Smooth muscle cell (in vitro differentiated cells): Measurements from ENCODE around the gene OTUD1. TPM values are rescaled to one million over a fixed set of nuclear protein-coding genes. Genes with fewer than 3 reads are reported as not detected.
A peak's percentile ranks its signal among the peaks of the same experiment; 100 is the strongest.

Source experiments
- DNase-seq: peaks from one replicate; lab custom pipeline; 2025; ENCODE audit not compliant: unreplicated experiment; lab: John Stamatoyannopoulos, UW
- H2AFZ ChIP-seq: fragments of 200-600 bp; sonication (generic); 2 replicates; pipeline ENCODE4 v1.6.0; 2016; ENCODE audit warnings: antibody characterized with exemption, low read depth, mild to moderate bottlenecking
- H3F3A ChIP-seq: fragments of 200-600 bp; sonication (generic); 2 replicates; pipeline ENCODE4 v1.6.0; 2017; ENCODE audit warnings: antibody characterized with exemption, low read depth
- H3K27ac ChIP-seq: fragments of 200-600 bp; sonication (generic); 2 replicates; pipeline ENCODE4 v1.5.1; 2016; ENCODE audit warnings: low read depth, mild to moderate bottlenecking
- H3K27me3 ChIP-seq: fragments of 200-600 bp; sonication (generic); 2 replicates; pipeline ENCODE4 v1.6.1; 2016; ENCODE audit warnings: low read depth, mild to moderate bottlenecking
- H3K36me3 ChIP-seq: fragments of 200-600 bp; sonication (generic); 2 replicates; pipeline ENCODE4 v1.5.1; 2016; ENCODE audit warnings: low read depth
- H3K4me1 ChIP-seq: fragments of 200-600 bp; sonication (generic); 2 replicates; pipeline ENCODE4 v1.5.1; 2016; ENCODE audit warnings: low read depth
- H3K4me2 ChIP-seq: fragments of 200-600 bp; sonication (generic); 2 replicates; pipeline ENCODE4 v1.6.0; 2016; ENCODE audit warnings: mild to moderate bottlenecking
- H3K4me3 ChIP-seq: fragments of 200-600 bp; sonication (generic); 2 replicates; pipeline ENCODE4 v1.5.1; 2016; ENCODE audit warnings: mild to moderate bottlenecking
- H3K79me2 ChIP-seq: fragments of 200-600 bp; sonication (generic); 2 replicates; pipeline ENCODE4 v1.6.0; 2016; ENCODE audit warnings: low read depth, mild to moderate bottlenecking
- H3K9ac ChIP-seq: fragments of 200-600 bp; sonication (generic); 2 replicates; pipeline ENCODE4 v1.6.0; 2016; ENCODE audit warnings: low read depth
- H3K9me3 ChIP-seq: fragments of 200-600 bp; sonication (generic); replicated peaks from 2 replicates; pipeline ENCODE4 v1.5.1; 2016; ENCODE audit warnings: low read depth
- H4K20me1 ChIP-seq: fragments of 200-600 bp; sonication (generic); 2 replicates; pipeline ENCODE4 v1.6.0; 2016; ENCODE audit warnings: low read depth
- whole genome bisulfite sequencing: methylation state at CpG from one replicate; pipeline ENCODE4 v1.1.7; 2016; ENCODE audit warnings: low lambda C conversion rate; 5-methylcytosine and 5-hydroxymethylcytosine counted together
- polyA plus RNA-seq: library from polyadenylated mRNA; unstranded; fragments of >200 nt; fragmentation: Nextera tagmentation; extraction: Ambion mirVana; gene quantifications from 2 replicates; pipeline ENCODE4 v1.2.1, GENCODE V29; 2016
- total RNA-seq: library from RNA; depleted of rRNA; stranded (reverse); fragments of >200 nt; gene quantifications from 2 replicates; pipeline ENCODE4 v1.2.3, GENCODE V29; 2014
- TF ChIP-seq, protein P1 (sequence below): fragments of 200-600 bp; sonication (generic); IDR thresholded peaks from 2 replicates; pipeline ENCODE4 v1.5.1; 2017; ENCODE audit warnings: borderline replicate concordance, mild to moderate bottlenecking, antibody characterized with exemption; ENCODE audit not compliant: insufficient read depth, poor library complexity, severe bottlenecking

The OTUD1 gene
- total and polyA plus RNA-seq, 2 experiments from 2014 or later = 11.6 to 14.0 TPM

DNA sequence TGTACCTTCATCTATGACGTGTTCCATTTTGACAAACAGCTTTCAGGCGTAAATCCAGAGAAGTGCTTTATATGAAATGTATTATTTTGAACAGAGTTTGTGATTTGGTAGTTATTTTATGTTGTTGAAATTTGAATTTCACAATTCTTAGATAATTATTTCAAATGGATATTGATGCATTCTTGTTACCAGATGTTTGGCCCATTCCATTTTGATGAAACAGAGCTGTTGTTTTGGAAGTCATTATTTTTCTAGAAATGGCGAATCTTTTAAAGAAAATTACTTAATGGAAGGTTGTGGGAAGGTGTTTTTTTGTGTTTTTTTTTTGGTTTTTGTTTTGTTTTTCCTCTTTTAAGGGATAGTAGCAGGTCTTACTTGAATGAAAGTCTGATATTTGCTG is 2.4 kb downstream of the OTUD1 start:
- 94% methylated on average over 3 of the region's 3 CpGs for WGBS

GRCh38 chr10:23442936-23443335 is 4.1 kb downstream of the OTUD1 start:
- H3K9me3 ChIP-seq = no peaks in the 10 kb centered on the region
- 84% methylated on average over 2 of the region's 2 CpGs for WGBS
- no peak overlapping the region for H3K9ac ChIP-seq
- peaks cover 20% of the 10 kb centered on the region for H3K79me2 ChIP-seq
- peaks cover 33% of the 10 kb centered on the region for H4K20me1 ChIP-seq
- peaks cover 16% of the 10 kb centered on the region for H3K4me1 ChIP-seq
- TF ChIP-seq, protein P1, sequence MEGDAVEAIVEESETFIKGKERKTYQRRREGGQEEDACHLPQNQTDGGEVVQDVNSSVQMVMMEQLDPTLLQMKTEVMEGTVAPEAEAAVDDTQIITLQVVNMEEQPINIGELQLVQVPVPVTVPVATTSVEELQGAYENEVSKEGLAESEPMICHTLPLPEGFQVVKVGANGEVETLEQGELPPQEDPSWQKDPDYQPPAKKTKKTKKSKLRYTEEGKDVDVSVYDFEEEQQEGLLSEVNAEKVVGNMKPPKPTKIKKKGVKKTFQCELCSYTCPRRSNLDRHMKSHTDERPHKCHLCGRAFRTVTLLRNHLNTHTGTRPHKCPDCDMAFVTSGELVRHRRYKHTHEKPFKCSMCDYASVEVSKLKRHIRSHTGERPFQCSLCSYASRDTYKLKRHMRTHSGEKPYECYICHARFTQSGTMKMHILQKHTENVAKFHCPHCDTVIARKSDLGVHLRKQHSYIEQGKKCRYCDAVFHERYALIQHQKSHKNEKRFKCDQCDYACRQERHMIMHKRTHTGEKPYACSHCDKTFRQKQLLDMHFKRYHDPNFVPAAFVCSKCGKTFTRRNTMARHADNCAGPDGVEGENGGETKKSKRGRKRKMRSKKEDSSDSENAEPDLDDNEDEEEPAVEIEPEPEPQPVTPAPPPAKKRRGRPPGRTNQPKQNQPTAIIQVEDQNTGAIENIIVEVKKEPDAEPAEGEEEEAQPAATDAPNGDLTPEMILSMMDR = no peak
- no peak for DNase-seq
- no peak overlapping the region for H3K27ac ChIP-seq
- no peaks in the 10 kb centered on the region for H3K27me3 ChIP-seq
- no peaks in the 10 kb centered on the region for H3K36me3 ChIP-seq
- H3F3A ChIP-seq = no peaks in the 10 kb centered on the region
- no peak overlapping the region for H3K4me3 ChIP-seq
- no peak overlapping the region for H2AFZ ChIP-seq
- no peak overlapping the region for H3K4me2 ChIP-seq

More for the DNA sequence above, 2.4 kb downstream of the OTUD1 start:
- DNase-seq = no peak
- Histone ChIP-seq H3K4me3 (peak overlapping the region; percentile 84), H3K36me3 (no peaks in the 10 kb centered on the region), H3K9ac (no peak overlapping the region), H3K4me1 (peaks cover 16% of the 10 kb centered on the region), H3F3A (no peaks in the 10 kb centered on the region), H3K27me3 (no peaks in the 10 kb centered on the region), H4K20me1 (peaks cover 33% of the 10 kb centered on the region), H3K9me3 (no peaks in the 10 kb centered on the region), H2AFZ (no peak overlapping the region), H3K4me2 (peak overlapping the region; percentile 93), H3K79me2 (peaks cover 20% of the 10 kb centered on the region), H3K27ac (no peak overlapping the region)
- TF ChIP-seq, protein P1 = no peak

- no peak for DNase-seq
- Histone ChIP-seq H3K36me3 (no peaks in the 10 kb centered on the region), H3K9me3 (no peaks in the 10 kb centered on the region), H2AFZ (no peak overlapping the region), H3K79me2 (peaks cover 17% of the 10 kb centered on the region), H3K4me2 (no peak overlapping the region), H3K4me3 (no peak overlapping the region), H3K27me3 (no peaks in the 10 kb centered on the region), H4K20me1 (peaks cover 27% of the 10 kb centered on the region), H3K4me1 (peaks cover 15% of the 10 kb centered on the region), H3K9ac (no peak overlapping the region), H3F3A (no peaks in the 10 kb centered on the region), H3K27ac (no peak overlapping the region)
- WGBS = 95% methylated on average over 5 of the region's 5 CpGs
- TF ChIP-seq, protein P1 = no peak
Measured at GRCh38 chr10:23445591-23445990, 6.7 kb downstream of the OTUD1 start.

- Histone ChIP-seq H3K4me3 (no peak overlapping the region), H3F3A (no peaks in the 10 kb centered on the region), H2AFZ (no peak overlapping the region), H3K27ac (no peak overlapping the region), H3K4me1 (no peaks in the 10 kb centered on the region), H3K36me3 (no peaks in the 10 kb centered on the region), H4K20me1 (peaks cover under 1% of the 10 kb centered on the region), H3K9ac (no peak overlapping the region), H3K79me2 (no peaks in the 10 kb centered on the region), H3K9me3 (no peaks in the 10 kb centered on the region), H3K4me2 (no peak overlapping the region), H3K27me3 (no peaks in the 10 kb centered on the region)
- TF ChIP-seq, protein P1 = no peak
- no peak for DNase-seq
- 96% methylated on average over 2 of the region's 2 CpGs for WGBS
Measured at GRCh38 chr10:23448323-23448722, 9.4 kb downstream of the OTUD1 start.
